SU-DHL-6 (cell line): Measurements from ENCODE around the gene PTPRN2.

Experiments used
- H2AFZ ChIP-seq: fragments of 200-600 bp; sonication (generic); 2 replicates; pipeline ENCODE4 v1.6.1; 2014; ENCODE audit warnings: low read depth, mild to moderate bottlenecking, moderate library complexity, mixed read lengths, antibody characterized with exemption, low read length; ENCODE audit not compliant: severe bottlenecking
- H3F3A ChIP-seq: fragments of 200-600 bp; shearing (Covaris generic); 2 replicates; pipeline ENCODE4 v1.6.0; 2016; ENCODE audit warnings: antibody characterized with exemption, mild to moderate bottlenecking; ENCODE audit not compliant: insufficient read depth
- H3K27ac ChIP-seq: fragments of 200-600 bp; sonication (generic); 2 replicates; pipeline ENCODE4 v1.5.1; 2016; ENCODE audit warnings: low read depth, mild to moderate bottlenecking, low read length, moderate library complexity, mixed read lengths
- H3K27me3 ChIP-seq: fragments of 200-600 bp; sonication (generic), shearing (Covaris generic); 2 replicates; pipeline ENCODE4 v1.6.0; 2014; ENCODE audit warnings: mild to moderate bottlenecking, low read length
- H3K36me3 ChIP-seq: fragments of 200-600 bp; sonication (generic); 2 replicates; pipeline ENCODE4 v1.6.1; 2014; ENCODE audit warnings: mild to moderate bottlenecking, low read length, mixed read lengths
- H3K4me2 ChIP-seq: fragments of 300-600, 200-600 bp; shearing (Covaris generic), sonication (generic); 2 replicates; pipeline ENCODE4 v1.6.0; 2014; ENCODE audit warnings: low read length, low read depth, mild to moderate bottlenecking; ENCODE audit not compliant: poor library complexity, severe bottlenecking
- H3K4me3 ChIP-seq: fragments of 200-600 bp; sonication (generic); 2 replicates; pipeline ENCODE4 v1.5.1; 2014; ENCODE audit warnings: antibody characterized with exemption, low read length, mild to moderate bottlenecking, mixed read lengths; ENCODE audit not compliant: insufficient read depth, poor library complexity, severe bottlenecking
- H3K79me2 ChIP-seq: fragments of 200-600 bp; sonication (generic); 2 replicates; pipeline ENCODE4 v1.6.1; 2014; ENCODE audit warnings: mild to moderate bottlenecking, low read length, moderate library complexity; ENCODE audit not compliant: insufficient read depth
- H3K9ac ChIP-seq: fragments of 200-600 bp; sonication (generic); 2 replicates; pipeline ENCODE4 v1.7.0; 2014; ENCODE audit warnings: mild to moderate bottlenecking, low read length
- H3K9me2 ChIP-seq: fragments of 200-600 bp; sonication (generic); replicated peaks from 2 replicates; pipeline ENCODE4 v1.6.1; 2014; ENCODE audit warnings: low read length; ENCODE audit not compliant: insufficient read depth
- H3K9me3 ChIP-seq: fragments of 200-600 bp; sonication (generic); 2 replicates; pipeline ENCODE4 v1.6.1; 2014; ENCODE audit warnings: low read length, mixed read lengths; ENCODE audit not compliant: insufficient read depth
- H4K20me1 ChIP-seq: fragments of 200-600 bp; sonication (generic); 2 replicates; pipeline ENCODE4 v1.6.1; 2014; ENCODE audit warnings: low read depth, mild to moderate bottlenecking, antibody characterized with exemption, low read length, moderate library complexity, mixed read lengths
- CTCF ChIP-seq: fragments of 200-600 bp; sonication (generic); IDR thresholded peaks from one replicate; pipeline ENCODE4 v1.5.1; 2017; ENCODE audit warnings: antibody characterized with exemption, mild to moderate bottlenecking, low read length, moderate library complexity; ENCODE audit not compliant: insufficient read depth, poor library complexity, severe bottlenecking
- EZH2phosphoT487 ChIP-seq: fragments of 200-600 bp; sonication (generic), shearing (Covaris generic); conservative IDR thresholded peaks from 2 replicates; pipeline ENCODE4 v1.6.1; 2018; ENCODE audit warnings: mild to moderate bottlenecking, antibody characterized with exemption, low read length, moderate library complexity, mixed read lengths

The PTPRN2 gene

GRCh38 chr7:158006841-158007696 is 580.6 kb downstream of the PTPRN2 start:
- H3K9ac ChIP-seq = no peak overlapping the region
- no peak overlapping the region for H2AFZ ChIP-seq
- no peaks in the 10 kb centered on the region for H3K9me2 ChIP-seq
- H4K20me1 ChIP-seq = no peaks in the 10 kb centered on the region
- H3K4me3 ChIP-seq = no peak overlapping the region
- no peaks in the 10 kb centered on the region for H3K79me2 ChIP-seq
- no peak for TF ChIP-seq EZH2phosphoT487
- no peak for TF ChIP-seq CTCF
- no peak overlapping the region for H3K27ac ChIP-seq
- H3K9me3 ChIP-seq = no peaks in the 10 kb centered on the region
- no peak overlapping the region for H3K4me2 ChIP-seq
- H3K36me3 ChIP-seq = no peaks in the 10 kb centered on the region
- H3F3A ChIP-seq = no peaks in the 10 kb centered on the region
- H3K27me3 ChIP-seq = no peaks in the 10 kb centered on the region

- no peaks in the 10 kb centered on the region for H3F3A ChIP-seq
- no peak for TF ChIP-seq EZH2phosphoT487
- no peak for TF ChIP-seq CTCF
- no peak overlapping the region for H3K4me2 ChIP-seq
- H4K20me1 ChIP-seq = no peaks in the 10 kb centered on the region
- H3K9me3 ChIP-seq = no peaks in the 10 kb centered on the region
- no peak overlapping the region for H2AFZ ChIP-seq
- H3K36me3 ChIP-seq = no peaks in the 10 kb centered on the region
- H3K27me3 ChIP-seq = no peaks in the 10 kb centered on the region
- H3K4me3 ChIP-seq = no peak overlapping the region
- no peak overlapping the region for H3K27ac ChIP-seq
- H3K9me2 ChIP-seq = no peaks in the 10 kb centered on the region
- no peaks in the 10 kb centered on the region for H3K79me2 ChIP-seq
- H3K9ac ChIP-seq = no peak overlapping the region
These were observed 582.1 kb downstream of the PTPRN2 start for GRCh38 chr7:158005531-158005930.

GRCh38 chr7:158004123-158004490 is 583.5 kb downstream of the PTPRN2 start:
- H3K4me2 ChIP-seq = no peak overlapping the region

More at GRCh38 chr7:158004123-158004490, 583.5 kb downstream of the PTPRN2 start:
- Histone ChIP-seq H3K27me3 (no peaks in the 10 kb centered on the region), H3K9ac (no peak overlapping the region), H3K27ac (no peak overlapping the region), H3K9me3 (no peaks in the 10 kb centered on the region), H3K79me2 (no peaks in the 10 kb centered on the region), H3K36me3 (no peaks in the 10 kb centered on the region), H3K4me3 (no peak overlapping the region), H3F3A (no peaks in the 10 kb centered on the region), H3K9me2 (no peaks in the 10 kb centered on the region), H2AFZ (no peak overlapping the region), H4K20me1 (no peaks in the 10 kb centered on the region)
- TF ChIP-seq EZH2phosphoT487 = no peak
- no peak for TF ChIP-seq CTCF
